Measurements from ENCODE around the gene TEPSIN.

DNA sequence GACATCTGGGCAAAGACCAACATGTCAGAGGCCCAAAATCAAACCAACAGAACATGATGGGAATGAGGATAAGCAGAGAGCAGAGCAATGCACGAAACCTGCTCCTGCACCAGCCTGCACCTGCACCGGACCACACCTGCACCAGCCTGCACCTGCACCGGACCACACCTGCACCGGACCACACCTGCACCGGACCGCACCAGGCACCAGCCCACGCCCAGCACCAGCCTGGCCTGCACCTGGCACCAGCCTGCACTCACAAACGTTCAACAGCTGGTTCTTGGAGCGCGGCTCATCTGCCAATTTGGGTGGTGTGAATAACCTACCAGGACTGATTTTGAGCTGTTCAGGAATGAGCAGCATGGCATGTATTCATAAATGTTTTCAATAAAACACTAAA is 34.3 kb downstream of the TEPSIN start:
- no peak for TF ChIP-seq POLR2A (IDR thresholded peaks at IDR 0.05)
- TF ChIP-seq CTCF (IDR thresholded peaks at IDR 0.05), result no peak
- TF ChIP-seq POLR2AphosphoS5 (IDR thresholded peaks at IDR 0.05; ENCODE audit: insufficient read depth in 1 of 2, low read depth in 1 of 2), result no peak
